Retinal pigment epithelial cell (primary cell): ENCODE measurements around the gene PDK1.

Experiments
- DNase-seq: peaks from one replicate; pipeline ENCODE4 v3.0.0-alpha.2; 2010; ENCODE audit warnings: low read depth
- H3K4me3 ChIP-seq: 2 replicates; pipeline ENCODE4 v1.5.1; 2011; ENCODE audit warnings: mild to moderate bottlenecking, low read length, control low read depth, moderate library complexity
- TF ChIP-seq, protein P1 (sequence below): conservative IDR thresholded peaks from 2 replicates; pipeline ENCODE4 v1.5.1; 2011; ENCODE audit warnings: low read depth, low read length, control low read depth, inconsistent platforms

The PDK1 gene

DNA sequence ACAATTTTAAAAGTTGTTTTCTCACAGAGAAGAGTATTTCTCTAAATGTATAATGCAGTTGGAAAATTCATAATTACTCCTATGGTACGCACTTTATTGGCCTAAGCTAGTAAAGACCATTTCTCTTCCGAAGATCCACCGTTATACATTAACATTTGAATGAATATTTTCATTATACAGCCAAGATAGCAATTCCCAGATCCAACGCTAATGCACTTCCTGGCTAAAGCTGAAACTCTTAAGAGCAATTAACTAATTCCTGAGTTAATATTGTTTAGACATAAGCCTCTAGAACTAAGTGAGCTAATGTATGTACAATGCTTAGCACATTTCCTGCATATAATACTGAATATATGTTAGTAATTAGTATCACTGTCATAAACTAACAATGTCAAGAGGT is 56.2 kb downstream of the PDK1 start:
- TF ChIP-seq, protein P1, sequence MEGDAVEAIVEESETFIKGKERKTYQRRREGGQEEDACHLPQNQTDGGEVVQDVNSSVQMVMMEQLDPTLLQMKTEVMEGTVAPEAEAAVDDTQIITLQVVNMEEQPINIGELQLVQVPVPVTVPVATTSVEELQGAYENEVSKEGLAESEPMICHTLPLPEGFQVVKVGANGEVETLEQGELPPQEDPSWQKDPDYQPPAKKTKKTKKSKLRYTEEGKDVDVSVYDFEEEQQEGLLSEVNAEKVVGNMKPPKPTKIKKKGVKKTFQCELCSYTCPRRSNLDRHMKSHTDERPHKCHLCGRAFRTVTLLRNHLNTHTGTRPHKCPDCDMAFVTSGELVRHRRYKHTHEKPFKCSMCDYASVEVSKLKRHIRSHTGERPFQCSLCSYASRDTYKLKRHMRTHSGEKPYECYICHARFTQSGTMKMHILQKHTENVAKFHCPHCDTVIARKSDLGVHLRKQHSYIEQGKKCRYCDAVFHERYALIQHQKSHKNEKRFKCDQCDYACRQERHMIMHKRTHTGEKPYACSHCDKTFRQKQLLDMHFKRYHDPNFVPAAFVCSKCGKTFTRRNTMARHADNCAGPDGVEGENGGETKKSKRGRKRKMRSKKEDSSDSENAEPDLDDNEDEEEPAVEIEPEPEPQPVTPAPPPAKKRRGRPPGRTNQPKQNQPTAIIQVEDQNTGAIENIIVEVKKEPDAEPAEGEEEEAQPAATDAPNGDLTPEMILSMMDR = no peak

DNA sequence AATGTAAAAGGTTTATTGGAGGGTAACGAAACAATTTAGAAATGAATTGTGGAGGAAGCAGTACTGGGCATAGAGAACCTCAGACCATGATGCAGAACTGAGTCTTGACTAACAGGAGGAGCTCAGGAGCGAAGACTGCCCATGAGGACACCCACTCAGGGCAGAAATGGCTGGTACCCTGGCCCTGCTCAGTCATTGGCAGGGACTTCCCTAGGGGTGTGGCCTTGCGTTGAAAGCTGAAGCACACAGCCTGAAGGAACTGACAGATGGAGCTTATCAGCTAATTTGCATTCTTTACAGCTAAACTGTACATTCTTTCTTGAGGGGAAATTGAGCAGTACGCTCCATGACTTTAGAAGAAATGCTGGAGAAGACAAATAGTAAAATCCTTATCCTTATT is 57.1 kb downstream of the PDK1 start:
- TF ChIP-seq, protein P1 = no peak
- no peak overlapping the region for H3K4me3 ChIP-seq
- DNase-seq = no peak

More for the DNA sequence above, 56.2 kb downstream of the PDK1 start:
- H3K4me3 ChIP-seq = no peak overlapping the region
- no peak for DNase-seq

DNA sequence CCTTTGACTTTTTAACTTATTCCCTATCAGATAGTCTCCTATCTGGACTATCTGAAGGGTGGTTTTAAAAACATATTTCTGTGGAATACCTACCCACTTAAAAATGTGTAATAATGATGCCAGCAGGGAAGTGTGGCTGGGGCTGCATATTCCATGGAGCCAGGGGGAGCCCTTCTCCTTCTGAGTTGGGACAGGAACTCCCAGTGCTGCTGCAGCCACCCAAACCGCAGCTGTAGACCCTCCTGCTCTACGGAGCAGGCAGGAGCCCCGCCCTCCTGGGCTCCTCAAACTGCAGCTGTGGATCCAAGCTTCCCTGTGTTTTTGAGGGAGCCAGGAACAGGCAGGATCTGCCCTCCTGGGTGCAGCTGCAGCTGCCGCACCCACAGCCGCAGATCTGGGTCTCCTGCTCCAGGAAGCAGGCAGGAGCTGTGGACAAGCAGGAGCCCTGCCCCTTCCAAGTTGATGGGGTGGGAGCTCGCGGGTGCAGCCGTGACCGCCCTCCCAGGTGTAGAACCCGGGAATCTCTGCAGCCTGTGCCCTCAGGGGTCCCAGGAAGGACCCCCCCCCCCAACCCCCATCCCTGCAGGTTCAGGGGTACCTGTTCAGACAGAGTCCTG is 57.8 kb downstream of the PDK1 start:
- TF ChIP-seq, protein P1 = no peak
- DNase-seq = no peak
- no peak overlapping the region for H3K4me3 ChIP-seq

DNA sequence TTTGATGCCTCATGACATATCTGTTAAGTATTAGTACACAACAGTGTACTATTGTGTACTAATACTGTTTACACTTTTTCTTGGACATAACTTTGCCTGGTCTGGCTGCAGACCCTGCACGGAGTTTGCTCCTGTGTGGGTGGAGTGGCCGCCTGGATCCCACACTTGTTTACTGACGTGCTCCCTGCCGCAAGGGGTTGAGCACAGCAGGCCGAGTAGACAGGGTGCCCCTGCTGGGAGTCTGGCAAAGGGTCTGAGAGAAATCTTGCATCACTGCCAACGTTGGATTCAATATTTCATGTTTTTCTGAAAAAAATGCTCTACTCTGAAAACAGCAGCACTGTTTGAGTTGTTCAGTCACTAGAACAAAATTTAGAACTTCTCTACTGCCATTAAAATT is 59.0 kb downstream of the PDK1 start:
- DNase-seq = no peak
- TF ChIP-seq, protein P1 = no peak
- no peak overlapping the region for H3K4me3 ChIP-seq

DNA sequence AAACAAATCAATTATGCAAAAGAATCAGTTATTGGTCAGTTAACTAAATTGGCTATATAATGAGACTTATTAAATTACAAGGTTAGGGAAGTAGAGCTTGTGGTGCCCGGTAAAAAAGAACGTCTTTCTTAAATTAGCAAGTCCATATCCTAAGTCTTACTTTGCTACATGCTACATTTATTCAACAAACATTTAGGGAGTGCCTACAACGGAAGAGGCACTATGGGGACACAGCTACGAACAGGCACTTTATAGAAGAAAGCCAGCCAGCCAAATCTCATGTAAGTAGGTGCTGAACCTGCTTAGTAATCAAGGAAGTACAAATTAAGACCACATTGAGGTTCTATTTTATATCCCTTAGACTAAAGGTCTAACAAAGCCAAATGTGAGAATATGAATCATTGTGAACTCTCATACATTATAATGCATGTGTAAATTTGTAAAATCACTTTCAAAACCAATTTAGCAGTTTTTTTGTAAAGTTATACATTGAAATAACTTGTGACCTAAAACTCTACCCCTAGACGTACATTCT is 59.9 kb downstream of the PDK1 start:
- H3K4me3 ChIP-seq = no peak overlapping the region
- DNase-seq = no peak
- TF ChIP-seq, protein P1 = no peak

DNA sequence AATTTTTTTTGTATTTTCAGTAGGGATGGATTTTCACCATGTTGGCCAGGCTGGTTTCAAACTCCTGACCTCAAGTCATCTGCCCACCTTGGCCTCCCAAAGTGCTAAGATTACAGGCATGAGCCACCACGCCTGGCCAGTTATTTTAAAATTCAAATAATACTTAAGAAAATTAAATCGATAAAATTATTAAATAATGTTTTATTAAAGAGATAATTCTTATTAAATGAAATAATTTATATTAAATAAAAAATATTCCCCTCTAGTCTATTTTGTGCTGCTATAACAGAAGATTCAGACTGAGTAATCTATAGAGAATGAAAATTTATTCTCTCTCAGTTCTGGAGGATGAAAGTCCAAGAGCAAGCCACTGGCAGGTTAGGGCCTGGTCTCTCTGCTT is 61.2 kb downstream of the PDK1 start:
- DNase-seq = no peak
- H3K4me3 ChIP-seq = no peak overlapping the region
- TF ChIP-seq, protein P1 = no peak

DNA sequence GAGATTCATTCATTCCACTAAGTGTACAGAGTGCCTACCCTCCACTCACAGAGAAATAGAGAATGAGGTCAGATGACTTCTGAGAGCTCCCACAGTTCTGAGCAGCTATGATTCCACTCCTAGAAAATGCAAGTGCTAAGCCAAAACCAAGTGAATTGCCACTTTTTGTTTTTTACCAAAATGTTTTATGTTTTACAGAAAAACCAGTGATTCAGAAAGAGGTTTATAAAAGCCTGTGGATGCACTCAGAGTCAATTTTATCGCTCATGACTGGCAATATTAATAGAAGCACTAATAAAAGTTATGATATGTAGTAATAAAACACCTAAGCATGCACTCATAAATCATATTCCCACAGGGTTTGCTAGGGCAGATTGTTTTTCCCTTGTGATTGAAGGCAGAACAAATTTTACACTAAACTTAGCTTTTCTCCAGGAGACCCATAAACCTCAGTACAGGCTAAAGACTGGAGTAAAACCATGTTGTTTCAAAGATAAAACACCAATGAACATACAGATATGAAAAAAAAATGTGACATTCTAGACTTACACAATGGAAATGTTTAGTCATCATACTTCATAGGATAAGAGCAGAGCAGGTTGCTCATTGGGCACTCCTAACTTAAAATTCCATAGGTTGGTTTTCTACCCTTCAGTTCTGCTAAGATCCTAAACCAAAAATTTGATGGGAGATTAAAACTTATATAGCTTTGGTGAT is 67.5 kb downstream of the PDK1 start:
- TF ChIP-seq, protein P1 = no peak

More for the DNA sequence above, 67.5 kb downstream of the PDK1 start:
- H3K4me3 ChIP-seq = no peak overlapping the region
- no peak for DNase-seq
